BLaER1 (cell line): ENCODE measurements around the gene LNX2.
A peak's percentile ranks its signal among the peaks of the same experiment; 100 is the strongest.

Source experiments
- H3K27ac ChIP-seq: shearing (Covaris generic); formaldehyde crosslinking; 2 replicates; pipeline ENCODE4 v1.8.1; 2022
- H3K27me3 ChIP-seq: shearing (Covaris generic); formaldehyde crosslinking; 2 replicates; pipeline ENCODE4 v1.8.1; 2022
- H3K36me3 ChIP-seq: shearing (Covaris generic); formaldehyde crosslinking; 2 replicates; pipeline ENCODE4 v1.8.1; 2022
- H3K4me1 ChIP-seq: shearing (Covaris generic); formaldehyde crosslinking; 2 replicates; pipeline ENCODE4 v1.8.1; 2022
- H3K4me2 ChIP-seq: shearing (Covaris generic); formaldehyde crosslinking; 2 replicates; pipeline ENCODE4 v1.8.1; 2022
- H3K4me3 ChIP-seq: shearing (Covaris generic); formaldehyde crosslinking; 2 replicates; pipeline ENCODE4 v1.8.1; 2022
- H3K9ac ChIP-seq: shearing (Covaris generic); formaldehyde crosslinking; 2 replicates; pipeline ENCODE4 v1.8.1; 2022
- H3K9me3 ChIP-seq: shearing (Covaris generic); formaldehyde crosslinking; 2 replicates; pipeline ENCODE4 v1.8.1; 2022
- H4K20me1 ChIP-seq: shearing (Covaris generic); formaldehyde crosslinking; 2 replicates; pipeline ENCODE4 v1.8.1; 2022
- Cebpa-rat ChIP-seq: shearing (Covaris generic); IDR thresholded peaks from 2 replicates; pipeline ENCODE4 v1.8.1; 2022

Gene LNX2

GRCh38 chr13:27619728-27620376 lies 477 bp downstream of the LNX2 start:
- H3K27ac ChIP-seq = peak overlapping the region; percentile 80
- TF ChIP-seq Cebpa-rat = no peak
- H3K4me2 ChIP-seq = peak overlapping the region; percentile 88
- peaks cover 32% of the 10 kb centered on the region for H3K36me3 ChIP-seq
- H3K4me1 ChIP-seq = peaks cover 40% of the 10 kb centered on the region
- no peaks in the 10 kb centered on the region for H3K27me3 ChIP-seq
- H4K20me1 ChIP-seq = peaks cover 76% of the 10 kb centered on the region
- H3K9me3 ChIP-seq = peaks cover 7% of the 10 kb centered on the region
- H3K4me3 ChIP-seq = peak overlapping the region; percentile 92
- H3K9ac ChIP-seq = peak overlapping the region; percentile 84

- Histone ChIP-seq H3K36me3 (peaks cover 32% of the 10 kb centered on the region), H3K27me3 (no peaks in the 10 kb centered on the region), H3K9me3 (peaks cover 13% of the 10 kb centered on the region), H3K4me3 (peak overlapping the region; percentile 92), H3K9ac (peak overlapping the region; percentile 84), H4K20me1 (peaks cover 76% of the 10 kb centered on the region), H3K4me2 (peak overlapping the region; percentile 88), H3K4me1 (peaks cover 38% of the 10 kb centered on the region), H3K27ac (no peak overlapping the region)
- no peak for TF ChIP-seq Cebpa-rat
Observed at GRCh38 chr13:27619093-27619727, 1.1 kb downstream of the LNX2 start.

GRCh38 chr13:27617881-27618321 lies 2.4 kb downstream of the LNX2 start:
- peaks cover 15% of the 10 kb centered on the region for H3K9me3 ChIP-seq

GRCh38 chr13:27613628-27614027 lies 6.7 kb downstream of the LNX2 start:
- Histone ChIP-seq H3K4me3 (no peak overlapping the region), H3K4me1 (peaks cover 14% of the 10 kb centered on the region), H4K20me1 (peaks cover 88% of the 10 kb centered on the region), H3K9me3 (peaks cover 15% of the 10 kb centered on the region), H3K9ac (no peak overlapping the region), H3K36me3 (peaks cover 18% of the 10 kb centered on the region), H3K27ac (no peak overlapping the region), H3K4me2 (no peak overlapping the region), H3K27me3 (no peaks in the 10 kb centered on the region)
- TF ChIP-seq Cebpa-rat = no peak

More at GRCh38 chr13:27617881-27618321, 2.4 kb downstream of the LNX2 start:
- peak overlapping the region; percentile 88; the same call in 1 of the 2 replicates for H3K4me2 ChIP-seq
- TF ChIP-seq Cebpa-rat = no peak
- no peak overlapping the region for H3K4me3 ChIP-seq
- H3K27me3 ChIP-seq = no peaks in the 10 kb centered on the region
- H4K20me1 ChIP-seq = peaks cover 73% of the 10 kb centered on the region
- H3K4me1 ChIP-seq = peaks cover 25% of the 10 kb centered on the region
- H3K9ac ChIP-seq = no peak overlapping the region
- no peak overlapping the region for H3K27ac ChIP-seq
- H3K36me3 ChIP-seq = peaks cover 20% of the 10 kb centered on the region

- no peak overlapping the region for H3K9ac ChIP-seq
- peaks cover 15% of the 10 kb centered on the region; the same call in 1 of the 2 replicates for H3K4me1 ChIP-seq
- H3K27me3 ChIP-seq = no peaks in the 10 kb centered on the region
- no peak for TF ChIP-seq Cebpa-rat
- no peak overlapping the region for H3K4me2 ChIP-seq
- peaks cover 4% of the 10 kb centered on the region; the same call in 1 of the 2 replicates for H3K36me3 ChIP-seq
- no peak overlapping the region for H3K4me3 ChIP-seq
- H3K27ac ChIP-seq = no peak overlapping the region
- peaks cover 51% of the 10 kb centered on the region for H4K20me1 ChIP-seq
- H3K9me3 ChIP-seq = peaks cover 3% of the 10 kb centered on the region; the same call in 1 of the 2 replicates
Observed at GRCh38 chr13:27607125-27607524, 13.2 kb downstream of the LNX2 start.

GRCh38 chr13:27605610-27606200 lies 14.6 kb downstream of the LNX2 start:
- H3K4me3 ChIP-seq = no peak overlapping the region
- no peaks in the 10 kb centered on the region for H3K27me3 ChIP-seq
- H4K20me1 ChIP-seq = peaks cover 44% of the 10 kb centered on the region
- no peak overlapping the region for H3K9ac ChIP-seq
- TF ChIP-seq Cebpa-rat = no peak
- H3K27ac ChIP-seq = no peak overlapping the region
- H3K4me2 ChIP-seq = no peak overlapping the region
- peaks cover 4% of the 10 kb centered on the region; the same call in 1 of the 2 replicates for H3K36me3 ChIP-seq
- H3K4me1 ChIP-seq = peaks cover 11% of the 10 kb centered on the region; the same call in 1 of the 2 replicates
- H3K9me3 ChIP-seq = peaks cover 3% of the 10 kb centered on the region; the same call in 1 of the 2 replicates

- H3K4me1 ChIP-seq = peaks cover 9% of the 10 kb centered on the region; the same call in 1 of the 2 replicates
- peaks cover 46% of the 10 kb centered on the region for H4K20me1 ChIP-seq
Observed at GRCh38 chr13:27605099-27605498, 15.2 kb downstream of the LNX2 start.

GRCh38 chr13:27601803-27602202 lies 18.5 kb downstream of the LNX2 start:
- H3K9me3 ChIP-seq = peaks cover 3% of the 10 kb centered on the region; the same call in 1 of the 2 replicates
- peaks cover 48% of the 10 kb centered on the region for H4K20me1 ChIP-seq
- no peak overlapping the region for H3K9ac ChIP-seq
- H3K36me3 ChIP-seq = peaks cover 4% of the 10 kb centered on the region; the same call in 1 of the 2 replicates
- TF ChIP-seq Cebpa-rat = no peak
- H3K4me3 ChIP-seq = no peak overlapping the region
- no peaks in the 10 kb centered on the region for H3K27me3 ChIP-seq
- H3K27ac ChIP-seq = no peak overlapping the region
- H3K4me1 ChIP-seq = no peaks in the 10 kb centered on the region
- H3K4me2 ChIP-seq = no peak overlapping the region

More at GRCh38 chr13:27605099-27605498, 15.2 kb downstream of the LNX2 start:
- peaks cover 3% of the 10 kb centered on the region; the same call in 1 of the 2 replicates for H3K9me3 ChIP-seq
- H3K4me2 ChIP-seq = no peak overlapping the region
- no peak for TF ChIP-seq Cebpa-rat
- H3K36me3 ChIP-seq = peaks cover 4% of the 10 kb centered on the region; the same call in 1 of the 2 replicates
- no peak overlapping the region for H3K27ac ChIP-seq
- H3K27me3 ChIP-seq = no peaks in the 10 kb centered on the region
- no peak overlapping the region for H3K9ac ChIP-seq
- H3K4me3 ChIP-seq = no peak overlapping the region

GRCh38 chr13:27601208-27601607 lies 19.1 kb downstream of the LNX2 start:
- H3K4me2 ChIP-seq = no peak overlapping the region
- no peak overlapping the region for H3K9ac ChIP-seq
- peaks cover 46% of the 10 kb centered on the region for H4K20me1 ChIP-seq
- H3K4me1 ChIP-seq = no peaks in the 10 kb centered on the region
- TF ChIP-seq Cebpa-rat = no peak
- H3K36me3 ChIP-seq = peaks cover 4% of the 10 kb centered on the region; the same call in 1 of the 2 replicates
- no peaks in the 10 kb centered on the region for H3K27me3 ChIP-seq
- H3K27ac ChIP-seq = no peak overlapping the region
- H3K9me3 ChIP-seq = peaks cover 3% of the 10 kb centered on the region; the same call in 1 of the 2 replicates
- H3K4me3 ChIP-seq = no peak overlapping the region

- H3K4me2 ChIP-seq = no peak overlapping the region
- peaks cover 4% of the 10 kb centered on the region; the same call in 1 of the 2 replicates for H3K36me3 ChIP-seq
- no peak overlapping the region for H3K27ac ChIP-seq
- H3K27me3 ChIP-seq = no peaks in the 10 kb centered on the region
- no peak for TF ChIP-seq Cebpa-rat
- H3K9me3 ChIP-seq = peaks cover 3% of the 10 kb centered on the region; the same call in 1 of the 2 replicates
- H3K4me1 ChIP-seq = no peaks in the 10 kb centered on the region
- H3K4me3 ChIP-seq = no peak overlapping the region
- no peak overlapping the region for H3K9ac ChIP-seq
- H4K20me1 ChIP-seq = peaks cover 48% of the 10 kb centered on the region
Observed at GRCh38 chr13:27600711-27601110, 19.6 kb downstream of the LNX2 start.
